Endothelial cell of umbilical vein (primary cell): Measurements from ENCODE around the gene TNRC6C.
"Not testable (repeated sequence)": the region's sequence is repeated elsewhere in the genome, so short reads cannot be mapped to it uniquely, and the experiment has no call there.

Experiments
- CTCF ChIP-seq, 2 donors: IDR thresholded peaks; 1 replicate in 1 of 2; 2 replicates in 1 of 2; pipeline ENCODE4 v1.5.1; 2011; ENCODE audit warnings: low read length in 2 of 2, mild to moderate bottlenecking in 2 of 2, moderate library complexity in 2 of 2, control low read depth in 1 of 2, inconsistent platforms in 1 of 2, low read depth in 1 of 2; ENCODE audit not compliant: insufficient read depth in 1 of 2; ENCODE audit errors: extremely low read depth in 1 of 2
- GATA2 ChIP-seq: IDR thresholded peaks from 2 replicates; pipeline ENCODE4 v1.7.0; 2011; ENCODE audit warnings: low read depth, mild to moderate bottlenecking, moderate library complexity, mixed read lengths, low read length; ENCODE audit not compliant: insufficient read length, insufficient read depth
- POLR2A ChIP-seq: IDR thresholded peaks from 2 replicates; pipeline ENCODE4 v1.6.1; 2012; ENCODE audit warnings: low read depth, mild to moderate bottlenecking, control low read depth, low read length

DNA sequence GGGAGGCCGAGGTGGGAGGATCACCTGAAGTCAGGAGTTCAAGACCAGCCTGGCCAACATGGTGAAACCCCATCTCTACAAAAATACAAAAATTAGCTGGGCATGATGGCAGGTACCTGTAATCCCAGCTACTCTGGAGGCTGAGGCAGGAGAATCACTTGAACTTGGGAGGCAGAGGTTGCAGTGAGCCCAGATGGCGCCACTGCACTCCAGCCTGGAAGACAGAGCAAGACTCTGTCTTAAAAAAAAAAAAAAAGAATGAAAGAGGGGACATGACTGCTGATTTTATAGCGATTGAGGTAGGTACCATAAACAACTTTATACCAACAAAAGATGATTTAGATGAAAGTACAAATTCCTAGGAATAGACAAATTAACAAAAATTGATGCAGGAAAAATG, 13.8 kb downstream of the TNRC6C start:
- not testable (repeated sequence) for TF ChIP-seq POLR2A; GATA2; CTCF (IDR thresholded peaks at IDR 0.05; ENCODE audit: extremely low read depth in 1 of 2, insufficient read depth in 1 of 2, low read depth in 1 of 2, low read length in 2 of 2)
